Measurements from ENCODE around the gene CACNA1S. TPM values are rescaled to one million over a fixed set of nuclear protein-coding genes. Genes with fewer than 3 reads are reported as not detected.

The CACNA1S gene
- not detected in 2 replicates for total RNA-seq

DNA sequence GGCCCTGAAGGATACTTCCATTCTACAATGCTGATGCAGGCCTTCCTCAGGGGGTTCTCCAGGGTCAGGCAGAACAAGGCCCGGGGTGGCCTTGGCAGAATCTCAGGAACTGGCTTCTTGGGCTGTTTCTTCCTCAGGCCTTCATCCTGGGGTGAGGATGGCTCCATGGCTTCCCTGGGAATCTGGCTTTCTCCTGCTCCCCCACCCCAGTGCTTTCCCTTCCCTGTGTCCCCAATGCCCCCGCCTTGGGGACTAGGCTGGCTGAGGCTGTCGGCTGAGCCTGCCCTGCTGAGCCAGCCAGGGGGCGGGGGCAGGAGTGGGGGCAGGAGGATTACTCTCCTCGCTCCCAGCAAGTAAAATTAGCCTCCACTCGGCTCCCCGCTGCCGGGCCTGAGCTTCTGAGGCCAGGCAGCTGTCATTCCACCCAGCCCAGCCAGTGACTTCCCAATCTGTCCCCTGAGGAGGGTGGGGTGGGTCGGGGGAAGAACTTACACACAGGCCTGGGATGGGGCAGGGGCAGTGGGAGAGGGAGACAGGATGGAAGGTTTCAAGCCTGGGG is at the start of gene CACNA1S:
TSS of gene CACNA1S (minus strand) at position 254 of the 559 bp plus-strand sequence. CDS start at position 167, 87 bp downstream.
- DNase-seq (ENCODE audit: low read depth), result no peak

- no peak for DNase-seq (ENCODE audit: low read depth)
Measured at GRCh38 chr1:201157949-201158348, 45.7 kb upstream of the CACNA1S start.

DNA sequence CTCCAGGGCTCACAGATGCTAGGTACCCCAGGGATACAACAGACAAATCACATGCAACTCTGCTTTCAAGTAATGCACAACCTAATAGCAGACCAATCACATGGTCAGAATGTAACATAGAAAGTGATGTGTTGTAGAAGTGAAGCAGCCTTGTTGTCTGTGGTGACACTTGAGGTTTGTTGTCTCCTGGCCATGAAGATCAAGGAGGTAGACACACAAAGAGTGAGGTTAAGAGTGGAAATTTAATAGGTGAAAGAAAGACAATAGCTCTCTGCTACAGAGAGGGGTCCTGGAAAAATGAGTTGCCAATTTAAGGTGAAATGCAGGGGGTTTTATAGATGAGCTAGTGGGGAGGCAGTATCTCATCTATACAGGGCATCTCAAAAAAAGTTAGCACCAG is 44.6 kb upstream of the CACNA1S start:
- no peak for DNase-seq (ENCODE audit: low read depth)

- DNase-seq (ENCODE audit: low read depth), result no peak
Measured at GRCh38 chr1:201156346-201156745, 44.1 kb upstream of the CACNA1S start.

GRCh38 chr1:201155354-201155753 is 43.1 kb upstream of the CACNA1S start:
- no peak for DNase-seq (ENCODE audit: low read depth)

DNA sequence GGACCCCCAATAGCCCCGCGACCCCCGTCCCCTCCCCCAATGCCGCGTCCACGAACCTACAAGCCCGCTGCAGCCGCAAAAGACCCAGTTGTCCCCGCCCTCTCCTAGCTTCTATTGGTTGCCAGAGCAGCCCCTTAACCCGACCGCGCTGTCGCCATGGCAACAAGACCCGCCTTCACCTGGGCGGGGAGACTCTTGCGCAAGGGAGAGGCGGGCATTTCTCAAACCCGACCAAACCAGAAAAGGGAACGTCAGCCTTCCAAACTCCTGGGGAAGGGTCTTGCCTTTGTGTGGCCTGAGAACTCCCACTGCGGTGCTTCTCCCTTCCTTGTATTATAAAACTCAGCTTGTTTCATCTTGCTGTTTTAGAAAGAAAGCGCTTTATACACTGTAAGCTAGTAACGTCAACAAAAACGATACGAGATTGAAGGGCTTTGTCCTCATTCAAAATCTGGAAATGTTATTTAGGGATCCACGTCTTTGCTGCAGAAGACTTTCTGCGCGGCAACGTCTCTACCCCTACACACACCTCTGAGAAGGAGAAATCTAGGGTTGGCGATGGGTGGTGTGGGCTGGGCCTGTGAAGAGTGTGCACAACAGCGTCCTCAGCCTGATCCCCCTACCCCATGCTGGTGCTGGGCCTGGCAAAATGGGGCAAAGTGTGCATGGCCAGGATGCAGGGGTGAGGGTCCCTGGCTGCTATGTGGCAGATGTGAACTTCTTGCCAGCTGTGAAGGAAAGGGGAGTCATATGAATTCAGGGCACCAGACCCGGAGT is 42.4 kb upstream of the CACNA1S start, which contains the start of gene TMEM9:
TSS of gene TMEM9 (minus strand) at position 86 of the 777 bp plus-strand sequence. CDS start 551 bp downstream, outside the sequence.
- peak; percentile 83 for DNase-seq (ENCODE audit: low read depth)

GRCh38 chr1:201153474-201154388 is 41.5 kb upstream of the CACNA1S start:
- DNase-seq (ENCODE audit: low read depth), result peak; percentile 9

DNA sequence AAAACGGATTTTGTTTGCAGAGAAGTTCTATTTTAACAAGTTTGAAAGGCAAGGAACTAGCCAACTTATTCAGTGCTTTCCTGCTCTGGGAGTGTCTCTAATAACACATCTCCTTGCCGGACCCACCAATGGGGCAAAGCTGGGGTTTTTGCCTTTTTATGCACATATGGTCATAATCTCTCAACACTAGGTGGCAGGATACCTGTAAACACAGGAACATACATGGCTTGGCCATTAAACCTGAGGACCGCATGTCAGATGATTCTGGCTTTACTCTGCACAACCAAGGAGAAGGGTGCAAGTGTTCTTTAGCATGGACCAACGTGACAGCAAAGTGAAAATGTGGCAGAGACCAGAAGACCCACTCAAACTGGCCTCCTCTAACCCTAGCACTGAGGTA is 37.2 kb upstream of the CACNA1S start:
- peak; percentile 72 for DNase-seq (ENCODE audit: low read depth)

- DNase-seq (ENCODE audit: low read depth), result no peak
Measured at GRCh38 chr1:201147396-201148015, 35.3 kb upstream of the CACNA1S start.

DNA sequence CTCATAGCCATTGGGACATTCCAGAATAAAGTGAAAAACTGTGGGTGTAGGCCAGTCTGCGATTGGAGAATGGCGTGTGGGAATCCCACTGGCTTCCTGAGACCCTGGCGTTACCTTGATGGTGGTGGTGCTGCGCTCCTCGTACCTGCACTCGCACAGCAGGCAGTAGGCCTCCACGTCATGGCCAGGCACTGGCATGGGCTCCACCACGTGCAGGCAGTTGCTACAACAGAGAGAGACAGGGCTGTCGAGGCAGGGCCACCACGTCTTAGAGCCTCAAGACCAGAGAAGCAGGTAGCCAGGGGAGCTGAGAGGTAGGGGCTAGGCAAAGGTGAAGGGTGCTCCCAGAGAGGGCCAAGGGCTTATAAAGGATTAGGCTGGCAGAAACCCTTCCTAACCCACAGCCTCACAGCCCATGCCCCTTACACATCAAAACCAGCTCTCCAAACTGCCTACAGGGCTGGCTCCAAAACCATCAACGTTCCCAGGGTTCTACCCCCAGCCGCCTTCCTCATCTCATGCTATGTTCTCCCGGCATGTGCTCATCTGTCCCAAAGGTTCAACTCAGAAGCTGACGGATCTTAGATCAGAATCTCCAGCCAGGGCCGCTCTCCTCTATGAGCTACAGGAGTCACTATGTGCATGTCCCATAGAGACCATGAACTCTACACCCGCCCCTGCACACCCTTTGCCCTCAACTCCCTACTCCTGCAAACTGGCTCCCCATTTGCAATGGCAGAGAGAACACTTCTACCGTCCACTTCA is 34.6 kb upstream of the CACNA1S start:
- DNase-seq (ENCODE audit: low read depth), result no peak

DNA sequence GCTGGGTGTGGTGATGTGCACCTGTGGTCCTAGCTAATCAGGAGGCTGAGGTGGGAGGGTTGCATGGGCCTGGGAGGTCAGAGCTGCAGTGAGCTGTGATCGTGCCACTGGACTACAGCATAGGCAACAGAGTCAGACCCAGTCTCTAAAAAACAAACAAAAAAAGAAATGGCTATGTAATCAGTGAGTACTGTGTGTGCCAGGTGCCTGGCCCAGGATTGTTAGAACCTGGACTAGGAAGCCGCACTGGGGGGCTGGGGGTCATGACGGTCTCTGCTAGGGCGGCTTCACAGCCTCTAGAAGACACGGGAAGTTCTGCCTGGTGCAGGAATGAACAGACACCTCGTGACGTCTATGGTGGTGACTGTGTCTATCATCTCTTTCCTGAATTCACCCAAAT is 33.6 kb upstream of the CACNA1S start:
- DNase-seq (ENCODE audit: low read depth), result no peak

DNA sequence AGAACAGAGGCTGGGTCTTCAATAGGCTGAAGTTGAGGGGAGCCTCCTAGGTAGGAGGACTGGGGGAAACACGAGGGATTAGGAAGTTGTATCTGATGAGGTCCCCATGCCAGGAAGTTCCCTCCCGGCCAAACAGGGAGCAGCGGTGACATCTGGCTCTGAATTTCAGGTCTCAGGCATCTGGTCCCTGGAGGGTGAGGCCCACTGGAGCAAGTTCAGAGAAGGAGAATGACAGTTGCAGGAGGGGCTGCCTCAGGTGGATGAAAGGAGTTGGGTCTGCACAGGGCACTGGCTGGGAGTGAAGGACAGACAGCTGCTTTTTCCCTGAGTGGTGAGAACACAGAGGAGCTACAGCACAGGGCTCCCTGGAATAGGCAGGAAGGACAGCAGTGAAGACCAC is 32.9 kb upstream of the CACNA1S start:
- no peak for DNase-seq (ENCODE audit: low read depth)

- no peak for DNase-seq (ENCODE audit: low read depth)
Measured at GRCh38 chr1:201144701-201145100, 32.5 kb upstream of the CACNA1S start.

DNA sequence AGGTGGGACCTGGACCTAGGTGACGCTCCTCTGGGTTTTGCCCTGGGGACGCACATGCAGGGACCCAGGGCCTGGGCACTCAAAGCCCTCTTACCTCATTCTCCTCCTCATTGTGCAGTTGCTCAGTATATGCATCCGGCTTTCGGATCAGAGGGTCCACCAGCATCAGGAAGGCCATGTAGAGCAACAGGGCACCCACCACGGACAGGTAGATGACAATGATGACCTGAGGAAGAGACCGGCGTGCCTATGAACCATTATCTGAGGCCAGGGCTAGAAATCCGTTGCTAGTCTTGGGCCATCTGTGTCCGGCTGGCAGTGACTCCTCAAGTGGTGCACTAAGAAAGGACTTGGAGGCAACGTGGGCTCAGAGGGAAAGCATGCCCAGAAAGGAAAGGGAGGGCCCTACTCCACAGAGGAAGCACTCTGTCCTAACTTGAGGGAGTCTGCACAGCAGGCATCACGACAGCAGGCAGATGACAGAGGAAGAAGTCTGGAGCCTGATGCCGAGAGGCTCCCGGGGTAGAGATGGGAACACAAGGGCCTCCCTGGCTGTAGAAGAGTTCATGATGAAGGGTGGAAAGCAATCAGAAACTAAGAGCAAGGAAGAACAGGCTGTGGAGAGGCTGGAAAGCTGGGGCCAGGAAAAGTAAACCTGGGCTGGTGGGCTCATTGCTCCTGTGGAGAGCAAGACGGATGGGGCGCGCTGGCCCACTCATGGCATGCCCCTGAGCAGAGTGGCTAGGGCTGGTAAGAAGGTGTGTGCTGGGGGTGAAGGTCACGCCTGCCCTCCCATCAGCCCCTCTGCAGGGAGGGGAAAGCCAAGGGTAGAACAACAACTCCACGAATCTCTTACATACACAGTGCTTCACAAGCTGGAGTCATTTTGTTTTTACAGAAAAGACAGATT is 31.8 kb upstream of the CACNA1S start:
- no peak for DNase-seq (ENCODE audit: low read depth)

- no peak for DNase-seq (ENCODE audit: low read depth)
Measured at GRCh38 chr1:201142849-201143725, 30.9 kb upstream of the CACNA1S start.

DNA sequence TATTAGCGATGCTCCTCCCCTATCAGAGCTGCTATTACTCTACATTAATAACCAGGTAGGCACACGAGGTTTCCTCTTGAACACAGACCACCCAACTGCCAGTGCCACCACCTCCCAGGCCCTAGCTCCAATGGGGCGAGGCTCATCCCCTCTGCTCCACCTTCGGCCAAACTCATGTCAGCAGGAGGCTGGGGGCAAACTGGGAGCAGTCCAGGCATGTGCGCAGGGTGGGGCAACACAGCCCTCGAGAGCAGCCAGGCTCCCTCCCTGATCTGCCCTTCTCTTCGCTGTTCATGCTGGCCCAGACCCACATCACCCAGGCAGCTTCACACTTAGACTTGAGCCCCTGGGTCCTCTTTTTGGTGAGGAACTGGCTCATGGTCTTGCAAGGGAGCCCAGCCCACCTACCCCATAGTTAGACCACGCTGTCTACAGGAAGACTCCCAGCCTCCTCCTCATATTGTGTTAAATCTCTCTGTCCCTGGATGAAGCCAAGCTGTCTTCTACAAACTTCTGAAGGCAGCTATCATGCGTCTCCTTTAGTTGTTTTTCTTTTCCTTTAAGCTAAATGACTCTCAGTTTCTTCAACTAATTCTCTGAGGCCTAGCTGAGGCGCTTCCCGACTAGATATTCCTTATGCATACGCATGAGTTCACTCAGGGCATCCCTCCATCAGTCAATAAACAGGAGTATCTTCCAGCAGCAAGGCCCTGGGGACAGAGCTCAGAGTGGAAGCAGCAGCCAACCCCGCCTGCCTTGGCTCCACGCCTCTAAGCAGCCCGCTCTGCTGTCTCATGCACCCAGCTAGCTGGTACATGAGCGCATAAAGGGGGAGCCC is 30.0 kb upstream of the CACNA1S start:
- DNase-seq (ENCODE audit: low read depth), result no peak

- no peak for DNase-seq (ENCODE audit: low read depth)
Measured at GRCh38 chr1:201141418-201141817, 29.2 kb upstream of the CACNA1S start.

DNA sequence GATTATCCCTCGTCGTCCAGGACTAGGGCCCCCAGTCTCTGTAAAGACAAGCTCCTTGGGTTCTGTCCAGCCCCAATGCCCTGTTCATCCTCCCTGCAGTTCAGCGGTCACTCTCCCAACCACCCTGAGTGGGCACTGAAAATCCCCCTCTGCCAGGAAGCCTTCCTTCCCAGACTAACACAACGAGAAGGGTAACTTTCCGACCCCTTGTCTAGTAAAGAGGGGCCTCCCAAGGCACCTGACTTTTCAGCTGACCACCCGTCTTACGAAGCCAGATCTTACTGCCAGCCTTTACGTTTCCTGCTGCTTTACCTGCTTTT is 28.7 kb upstream of the CACNA1S start:
- no peak for DNase-seq (ENCODE audit: low read depth)
